VCaP (cell line): Measurements from ENCODE around the gene FHOD1.
A peak's percentile ranks its signal among the peaks of the same experiment; 100 is the strongest.

Experiments used
- H3K27ac ChIP-seq: fragments of 450-650 bp; 2 replicates; pipeline ENCODE4 v1.5.1; 2017
- CTCF ChIP-seq: fragments of 450-650 bp; conservative IDR thresholded peaks from 2 replicates; pipeline ENCODE4 v1.5.1; 2017; ENCODE audit warnings: mild to moderate bottlenecking, moderate library complexity

Gene FHOD1

GRCh38 chr16:67246756-67247191 is 507 bp downstream of the FHOD1 start:
- no peak; the same call in 1 of the 2 replicates for TF ChIP-seq CTCF
- H3K27ac ChIP-seq: peak overlapping the region; percentile 80

GRCh38 chr16:67246081-67246755 is 1.1 kb downstream of the FHOD1 start:
- H3K27ac ChIP-seq: peak overlapping the region; percentile 80

GRCh38 chr16:67245674-67246080 is 1.6 kb downstream of the FHOD1 start:
- no peak for TF ChIP-seq CTCF
- peak overlapping the region; percentile 80 for H3K27ac ChIP-seq

More at GRCh38 chr16:67246081-67246755, 1.1 kb downstream of the FHOD1 start:
- TF ChIP-seq CTCF: peak; percentile 26; the same call in 1 of the 2 replicates

GRCh38 chr16:67245186-67245585 is 2.1 kb downstream of the FHOD1 start:
- H3K27ac ChIP-seq: peak overlapping the region; percentile 80
- no peak for TF ChIP-seq CTCF

GRCh38 chr16:67244387-67245185 is 2.7 kb downstream of the FHOD1 start:
- TF ChIP-seq CTCF: no peak
- no peak overlapping the region for H3K27ac ChIP-seq

- TF ChIP-seq CTCF: no peak
Measured at GRCh38 chr16:67243481-67243880, 3.8 kb downstream of the FHOD1 start.

GRCh38 chr16:67242138-67242730 is 5.0 kb downstream of the FHOD1 start:
- no peak for TF ChIP-seq CTCF
- H3K27ac ChIP-seq: peak overlapping the region; percentile 67; the same call in 1 of the 2 replicates

More at GRCh38 chr16:67243481-67243880, 3.8 kb downstream of the FHOD1 start:
- no peak overlapping the region for H3K27ac ChIP-seq
